ENCODE data around the gene EFNA2. TPM values are rescaled to one million over a fixed set of nuclear protein-coding genes. Genes with fewer than 3 reads are reported as not detected.
A peak's percentile ranks its signal among the peaks of the same experiment; 100 is the strongest.

EFNA2 gene
- total and polyA plus RNA-seq, 2 experiments from 2014 or later = 0.34 to 13.0 TPM

GRCh38 chr19:1283917-1284292, 1.8 kb upstream of the EFNA2 start:
- Histone ChIP-seq H3K9me3 (ENCODE audit: low read depth) (no peaks in the 10 kb centered on the region), H3K4me1 (ENCODE audit: low read depth) (no peaks in the 10 kb centered on the region), H3K36me3 (peaks cover under 1% of the 10 kb centered on the region), H3K4me3 (no peak overlapping the region), H3K27ac (no peak overlapping the region), H3K27me3 (no peaks in the 10 kb centered on the region)
- DNase-seq (ENCODE audit: low read depth in 1 of 2, low spot score in 1 of 2) = no peak
- TF ChIP-seq CTCF (IDR thresholded peaks at IDR 0.05; ENCODE audit: low read depth, low read length) = no peak

DNA sequence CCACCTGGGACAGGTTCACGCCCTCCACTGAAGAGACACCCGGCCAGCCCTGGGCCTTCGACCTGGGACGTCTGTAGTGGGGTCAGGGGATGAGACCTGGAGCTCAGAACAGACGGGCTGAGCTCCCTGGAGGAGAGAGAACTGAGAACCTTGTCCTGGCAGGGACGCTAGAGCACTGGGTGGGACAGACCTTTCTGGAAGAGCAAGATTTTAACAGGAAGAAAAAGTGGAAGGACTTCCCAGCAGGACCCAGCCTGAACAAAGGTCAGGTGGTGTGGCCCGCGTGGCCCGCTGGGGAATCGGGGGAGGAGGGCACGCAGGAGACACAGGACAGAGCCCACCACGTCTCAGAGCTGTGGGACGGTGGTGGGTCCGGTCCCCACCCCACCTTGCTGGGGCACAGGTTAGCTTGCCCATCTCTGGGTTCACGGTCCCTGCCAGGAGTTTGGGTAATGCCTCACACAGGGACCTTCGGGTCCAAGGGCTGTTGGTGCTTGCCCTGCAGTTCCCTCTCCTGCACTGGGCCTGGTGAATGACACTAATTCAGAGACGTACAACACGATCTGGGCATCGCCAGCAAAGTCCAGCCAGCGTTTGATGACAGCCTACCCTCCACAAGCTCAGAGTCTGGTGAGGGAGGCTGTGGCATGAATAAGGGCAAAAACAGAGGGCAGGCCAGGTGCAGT, 1.2 kb upstream of the EFNA2 start:
- Histone ChIP-seq H3K27me3 (no peaks in the 10 kb centered on the region), H3K36me3 (no peaks in the 10 kb centered on the region), H3K27ac (no peak overlapping the region), H3K4me1 (ENCODE audit: low read depth) (no peaks in the 10 kb centered on the region), H3K9me3 (ENCODE audit: low read depth) (no peaks in the 10 kb centered on the region), H3K4me3 (no peak overlapping the region)
- no peak for DNase-seq (ENCODE audit: low read depth in 1 of 2, low spot score in 1 of 2)
- TF ChIP-seq CTCF (IDR thresholded peaks at IDR 0.05; ENCODE audit: low read depth, low read length) = no peak

DNA sequence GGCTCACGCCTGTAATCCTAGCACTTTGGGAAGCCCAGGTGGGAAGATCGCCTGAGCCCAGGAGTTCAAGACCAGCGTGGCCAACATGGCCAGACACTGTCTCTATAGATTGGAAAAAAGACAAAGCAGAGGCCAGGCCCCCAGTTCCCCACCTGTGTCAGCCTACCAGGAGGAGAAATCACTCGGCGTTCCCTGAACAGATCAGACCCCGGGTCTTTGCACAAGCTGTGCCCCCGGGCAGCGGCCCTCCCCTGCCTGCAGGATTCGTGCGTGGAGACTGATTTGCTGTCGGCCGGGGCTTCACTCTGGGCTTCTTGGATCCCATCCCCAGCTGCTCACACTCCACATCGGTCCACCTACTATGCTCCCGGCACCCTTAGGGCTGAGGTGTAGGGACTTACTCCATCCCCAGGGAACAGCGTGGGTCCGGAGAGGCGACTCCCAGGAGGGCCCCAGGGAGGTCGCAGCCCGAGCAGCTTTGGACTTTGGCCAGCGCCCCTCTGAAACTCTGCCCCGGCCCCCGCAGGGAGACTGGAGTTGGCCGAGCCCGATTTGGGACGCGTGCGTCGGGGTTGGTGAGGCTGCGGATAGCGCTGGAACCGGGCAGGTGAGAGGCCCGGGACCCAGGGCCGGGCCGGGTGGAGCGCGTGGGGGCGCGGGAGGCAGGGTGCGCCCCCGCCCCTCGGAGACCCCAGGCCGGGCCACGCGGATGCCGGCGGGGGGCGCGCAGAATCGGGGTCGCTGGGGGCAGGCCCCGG, 515 bp upstream of the EFNA2 start:
- peak overlapping the region; percentile 30 for H3K4me3 ChIP-seq
- DNase-seq (ENCODE audit: low read depth in 1 of 2, low spot score in 1 of 2) = peak in 1 of 2 donors; percentile 25

GRCh38 chr19:1286487-1287353, 1.0 kb downstream of the EFNA2 start:
- TF ChIP-seq CTCF (IDR thresholded peaks at IDR 0.05; ENCODE audit: low read depth, low read length) = no peak
- H3K36me3 ChIP-seq = no peaks in the 10 kb centered on the region
- H3K4me1 ChIP-seq (ENCODE audit: low read depth) = no peaks in the 10 kb centered on the region
- no peak for DNase-seq (ENCODE audit: low read depth in 1 of 2, low spot score in 1 of 2)
- H3K9me3 ChIP-seq (ENCODE audit: low read depth) = no peaks in the 10 kb centered on the region
- no peak overlapping the region for H3K27ac ChIP-seq
- no peaks in the 10 kb centered on the region for H3K27me3 ChIP-seq
- peak overlapping the region; percentile 45 for H3K4me3 ChIP-seq

More for the DNA sequence above, 515 bp upstream of the EFNA2 start:
- Histone ChIP-seq H3K27ac (no peak overlapping the region), H3K9me3 (ENCODE audit: low read depth) (no peaks in the 10 kb centered on the region), H3K27me3 (no peaks in the 10 kb centered on the region), H3K36me3 (no peaks in the 10 kb centered on the region), H3K4me1 (ENCODE audit: low read depth) (no peaks in the 10 kb centered on the region)
- TF ChIP-seq CTCF (IDR thresholded peaks at IDR 0.05; ENCODE audit: low read depth, low read length) = no peak

DNA sequence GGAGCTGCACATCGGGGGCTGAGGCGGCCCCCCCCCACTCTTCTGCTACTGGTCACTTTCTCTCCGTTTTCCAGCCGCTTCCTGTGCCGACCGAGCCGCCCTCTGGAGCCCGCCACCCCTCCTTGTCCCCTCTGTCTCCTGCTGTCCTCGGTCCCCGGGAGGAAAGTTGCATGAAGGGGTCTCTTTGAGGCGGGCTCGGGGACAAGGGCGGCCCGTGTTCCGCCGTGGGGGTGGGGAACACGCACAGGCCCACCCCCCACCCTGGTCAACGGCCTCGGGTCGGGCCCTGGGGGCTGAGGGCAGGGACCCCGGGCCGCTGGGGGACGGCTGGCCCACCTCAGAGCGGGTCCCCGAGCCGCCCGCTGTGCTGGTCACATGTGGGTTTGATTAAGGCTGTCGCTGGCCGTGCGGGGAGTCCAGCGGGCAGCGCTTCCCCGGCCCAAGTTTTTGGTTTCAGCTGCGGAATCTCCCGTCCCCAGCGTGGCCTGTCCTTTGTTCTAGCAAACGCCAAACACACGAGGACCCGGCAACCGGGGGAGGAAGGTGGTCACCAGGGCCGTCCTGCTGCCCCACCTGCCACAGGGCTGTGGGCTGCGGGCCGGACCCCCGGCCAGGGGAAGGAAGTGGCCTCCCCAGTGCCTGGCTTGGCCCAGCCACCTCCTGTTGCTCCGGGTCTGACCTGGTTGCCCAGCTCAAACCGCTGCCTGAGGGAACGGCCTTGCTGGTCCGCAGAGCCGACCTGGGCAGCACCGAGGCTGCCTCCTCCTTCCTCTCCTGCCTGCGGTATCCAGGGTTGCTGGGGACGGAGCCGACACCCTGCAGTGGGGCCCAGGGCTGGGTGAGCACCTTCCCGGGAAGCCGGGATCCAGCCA, 1.9 kb downstream of the EFNA2 start:
- Histone ChIP-seq H3K27me3 (no peaks in the 10 kb centered on the region), H3K36me3 (no peaks in the 10 kb centered on the region), H3K9me3 (ENCODE audit: low read depth) (no peaks in the 10 kb centered on the region), H3K4me3 (no peak overlapping the region), H3K4me1 (ENCODE audit: low read depth) (no peaks in the 10 kb centered on the region), H3K27ac (no peak overlapping the region)
- TF ChIP-seq CTCF (IDR thresholded peaks at IDR 0.05; ENCODE audit: low read depth, low read length) = no peak
- no peak for DNase-seq (ENCODE audit: low read depth in 1 of 2, low spot score in 1 of 2)
